HepG2 (cell line): ENCODE measurements around the gene MYCBPAP. TPM values are rescaled to one million over a fixed set of nuclear protein-coding genes. Genes with fewer than 3 reads are reported as not detected.
A peak's percentile ranks its signal among the peaks of the same experiment; 100 is the strongest.

Experiments used
- CHD2 ChIP-seq: IDR thresholded peaks from 2 replicates; pipeline ENCODE4 v1.6.1; 2011; ENCODE audit warnings: low read depth, low read length, improper control_type of control experiment
- E2F5 ChIP-seq: sonication (generic); formaldehyde crosslinking; conservative IDR thresholded peaks from 2 replicates; pipeline ENCODE4 v1.4.0; 2020; ENCODE audit warnings: missing genetic modification reagents
- HNF4A ChIP-seq: sonication (generic); formaldehyde crosslinking; IDR thresholded peaks from 2 replicates; pipeline ENCODE4 v1.4.0; 2020; ENCODE audit warnings: missing genetic modification reagents
- KAT2B ChIP-seq: fragments of 150-350 bp; IDR thresholded peaks from 2 replicates; pipeline ENCODE4 v1.6.1; 2014; ENCODE audit warnings: low read depth, low read length, borderline replicate concordance
- MAZ ChIP-seq, 2 experiments: sonication (generic) in 1 of 2; formaldehyde crosslinking in 1 of 2; IDR thresholded peaks; 2 replicates each; pipeline versions ENCODE4 v1.5.0 to v1.6.1; 2012 to 2020; ENCODE audit warnings: low read depth in 2 of 2, mild to moderate bottlenecking in 2 of 2, borderline replicate concordance in 1 of 2, improper control_type of control experiment in 1 of 2, low read length in 1 of 2, missing genetic modification reagents in 1 of 2, moderate library complexity in 1 of 2
- MTA1 ChIP-seq: sonication (generic); formaldehyde crosslinking; IDR thresholded peaks from 2 replicates; pipeline ENCODE4 v1.4.0; 2020; ENCODE audit warnings: missing genetic modification reagents, mild to moderate bottlenecking, borderline replicate concordance
- NCOA1 ChIP-seq: sonication (generic); formaldehyde crosslinking; IDR thresholded peaks from 2 replicates; pipeline ENCODE4 v1.9.0; 2021; ENCODE audit warnings: missing genetic modification reagents
- NPAS2 ChIP-seq: sonication (generic); formaldehyde crosslinking; IDR thresholded peaks from 2 replicates; pipeline ENCODE4 v1.8.0; 2022; ENCODE audit warnings: mild to moderate bottlenecking, missing genetic modification reagents, borderline replicate concordance
- NR2F1 ChIP-seq, 2 experiments: fragments of 450-650 bp in 1 of 2; formaldehyde crosslinking in 1 of 2; IDR thresholded peaks; 2 replicates each; pipeline versions ENCODE4 v1.5.0 to v1.6.1; 2016 to 2020; ENCODE audit warnings: mild to moderate bottlenecking in 1 of 2, missing compliant biosample characterization in 1 of 2, missing genetic modification reagents in 1 of 2, moderate library complexity in 1 of 2
- NR2F6 ChIP-seq, 2 experiments: IDR thresholded peaks; 2 replicates each; pipeline ENCODE4 v1.6.1; 2016; ENCODE audit warnings: antibody characterized with exemption in 1 of 2, mild to moderate bottlenecking in 1 of 2
- RFX3 ChIP-seq: IDR thresholded peaks from 2 replicates; pipeline ENCODE4 v1.6.1; 2016; ENCODE audit warnings: missing biosample characterization, missing genetic modification reagents
- ZNF205 ChIP-seq: IDR thresholded peaks from 2 replicates; pipeline ENCODE4 v1.6.1; 2018; ENCODE audit warnings: missing biosample characterization, missing genetic modification reagents
- polyA plus RNA-seq, 8 experiments: library from polyadenylated mRNA; depleted of rRNA in 3 of 8; stranded (reverse) in 7 of 8; unstranded in 1 of 8; fragments of >200 nt; fragmentation: Illumina TruSeq in 4 of 8; extraction: Trizol in 4 of 8; gene quantifications; 2 replicates each; pipeline versions ENCODE4 v1.2.1 to v1.2.3, GENCODE V29; 2011 to 2016; ENCODE audit warnings: low read depth in 4 of 8, missing spikeins in 1 of 8, mixed read lengths in 1 of 8; ENCODE audit not compliant: insufficient read depth in 1 of 8
- total RNA-seq, 5 experiments: library from RNA; depleted of rRNA; stranded (reverse); fragments of >200 nt; fragmentation: Illumina TruSeq; extraction: Trizol; gene quantifications; 2 replicates each; pipeline ENCODE4 v1.2.3, GENCODE V29; 2016; ENCODE audit warnings: low read depth in 1 of 5
- TF ChIP-seq, protein P1 (sequence below): sonication (generic); formaldehyde crosslinking; IDR thresholded peaks from 2 replicates; pipeline ENCODE4 v1.4.0; 2020; ENCODE audit warnings: missing genetic modification reagents

Gene MYCBPAP
- total and polyA plus RNA-seq, 2 of the 13 experiments (the other 11 are each of a cell fraction or from before 2014, with no cell fraction given), result 0.22 to 0.24 TPM

DNA sequence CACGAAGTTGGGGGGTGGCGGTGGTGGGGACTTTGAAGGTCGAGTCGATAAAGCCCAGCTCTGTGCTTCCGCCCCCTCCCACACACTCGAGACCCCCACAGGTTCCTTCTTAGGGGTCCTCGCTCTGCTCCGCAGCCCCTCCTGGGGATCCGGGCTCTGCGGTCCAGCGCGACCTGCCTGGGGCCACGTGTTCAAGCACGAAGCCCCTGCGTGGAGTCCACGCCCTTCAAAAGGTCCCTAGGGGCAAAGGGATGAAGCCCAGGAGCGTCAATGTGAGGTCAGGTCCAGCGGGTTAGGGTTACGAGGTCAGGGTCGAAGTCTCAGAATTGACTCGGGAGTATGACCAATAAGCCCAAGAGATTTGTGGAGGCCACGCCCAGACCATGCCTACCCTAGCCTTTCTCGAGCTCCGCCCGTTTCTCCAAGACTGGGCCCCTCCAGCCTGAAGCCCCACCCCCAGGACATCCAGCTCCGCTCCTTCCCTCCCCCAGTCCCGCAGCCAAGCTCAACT, 51.5 kb downstream of the MYCBPAP start (continued):
- no peak for TF ChIP-seq RFX3 (CRISPR knock-in tag)
- TF ChIP-seq HNF4A (CRISPR knock-in tag), result peak; percentile 34
- peak; percentile 72; the same call in 1 of the 2 replicates for TF ChIP-seq NR2F6 (IDR thresholded peaks at IDR 0.05)
- TF ChIP-seq NR2F6 (CRISPR knock-in tag; IDR thresholded peaks at IDR 0.05), result peak; percentile 65
- no peak for TF ChIP-seq CHD2
- TF ChIP-seq KAT2B, result no peak
- TF ChIP-seq NR2F1 (CRISPR knock-in tag; IDR thresholded peaks at IDR 0.05), result peak in 1 of 2 experiments; percentile 59; a peak in 2 of 4 replicates
- TF ChIP-seq, protein P1, sequence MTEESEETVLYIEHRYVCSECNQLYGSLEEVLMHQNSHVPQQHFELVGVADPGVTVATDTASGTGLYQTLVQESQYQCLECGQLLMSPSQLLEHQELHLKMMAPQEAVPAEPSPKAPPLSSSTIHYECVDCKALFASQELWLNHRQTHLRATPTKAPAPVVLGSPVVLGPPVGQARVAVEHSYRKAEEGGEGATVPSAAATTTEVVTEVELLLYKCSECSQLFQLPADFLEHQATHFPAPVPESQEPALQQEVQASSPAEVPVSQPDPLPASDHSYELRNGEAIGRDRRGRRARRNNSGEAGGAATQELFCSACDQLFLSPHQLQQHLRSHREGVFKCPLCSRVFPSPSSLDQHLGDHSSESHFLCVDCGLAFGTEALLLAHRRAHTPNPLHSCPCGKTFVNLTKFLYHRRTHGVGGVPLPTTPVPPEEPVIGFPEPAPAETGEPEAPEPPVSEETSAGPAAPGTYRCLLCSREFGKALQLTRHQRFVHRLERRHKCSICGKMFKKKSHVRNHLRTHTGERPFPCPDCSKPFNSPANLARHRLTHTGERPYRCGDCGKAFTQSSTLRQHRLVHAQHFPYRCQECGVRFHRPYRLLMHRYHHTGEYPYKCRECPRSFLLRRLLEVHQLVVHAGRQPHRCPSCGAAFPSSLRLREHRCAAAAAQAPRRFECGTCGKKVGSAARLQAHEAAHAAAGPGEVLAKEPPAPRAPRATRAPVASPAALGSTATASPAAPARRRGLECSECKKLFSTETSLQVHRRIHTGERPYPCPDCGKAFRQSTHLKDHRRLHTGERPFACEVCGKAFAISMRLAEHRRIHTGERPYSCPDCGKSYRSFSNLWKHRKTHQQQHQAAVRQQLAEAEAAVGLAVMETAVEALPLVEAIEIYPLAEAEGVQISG (CRISPR knock-in tag), result 0 out of 2 replicates have a peak, but pooled peaks have one; percentile 11
- TF ChIP-seq MAZ (IDR thresholded peaks at IDR 0.05; ENCODE audit: borderline replicate concordance, low read depth, low read length), result peak; percentile 12; the same call in 1 of the 2 replicates
- TF ChIP-seq MAZ (CRISPR knock-in tag; IDR thresholded peaks at IDR 0.05; ENCODE audit: low read depth), result no peak
- 0 out of 2 replicates have a peak, but pooled peaks have one; percentile 11 for TF ChIP-seq MTA1
- TF ChIP-seq NPAS2, result no peak
- TF ChIP-seq ZNF205, result peak; percentile 58; the same call in 1 of the 2 replicates
- 0 out of 2 replicates have a peak, but pooled peaks have one; percentile 15 for TF ChIP-seq E2F5 (CRISPR knock-in tag)
- 0 out of 2 replicates have a peak, but pooled peaks have one; percentile 22 for TF ChIP-seq NCOA1 (CRISPR knock-in tag)
